SK-N-SH treated with all-trans-retinoic acid at 6 μM for 48 hours (cell line): ENCODE data around the gene VPS41.

Experiments used
- ARNTL ChIP-seq: fragments of 450-650 bp; formaldehyde crosslinking; IDR thresholded peaks from 2 replicates; pipeline ENCODE4 v1.5.0; 2020; ENCODE audit warnings: low read depth, mild to moderate bottlenecking, moderate library complexity, borderline replicate concordance
- CSDC2 ChIP-seq: fragments of 250-450 bp; sonication (Bioruptor Pico); IDR thresholded peaks from 2 replicates; pipeline ENCODE4 v1.5.0; 2020; ENCODE audit warnings: mild to moderate bottlenecking, moderate library complexity
- GLIS3 ChIP-seq: fragments of 250-450 bp; sonication (Bioruptor Pico); IDR thresholded peaks from 2 replicates; pipeline ENCODE4 v1.5.0; 2020; ENCODE audit warnings: mild to moderate bottlenecking, moderate library complexity
- OSR1 ChIP-seq: fragments of 250-450 bp; sonication (Bioruptor Pico); IDR thresholded peaks from 2 replicates; pipeline ENCODE4 v1.8.0; 2022; ENCODE audit warnings: moderate library complexity, mild to moderate bottlenecking, inconsistent platforms
- PPARA ChIP-seq: fragments of 250-450 bp; sonication (Bioruptor Pico); IDR thresholded peaks from 2 replicates; pipeline ENCODE4 v1.5.0; 2020; ENCODE audit warnings: mild to moderate bottlenecking, borderline replicate concordance
- RARB ChIP-seq: fragments of 250-450 bp; sonication (Bioruptor Pico); IDR thresholded peaks from 2 replicates; pipeline ENCODE4 v1.8.0; 2021; ENCODE audit warnings: mild to moderate bottlenecking, moderate library complexity
- TCF4 ChIP-seq: fragments of 250-450 bp; sonication (Bioruptor Pico); IDR thresholded peaks from 2 replicates; pipeline ENCODE4 v1.8.0; 2021; ENCODE audit warnings: mild to moderate bottlenecking, moderate library complexity, borderline replicate concordance
- ZFP3 ChIP-seq: fragments of 250-450 bp; sonication (Bioruptor Pico); IDR thresholded peaks from 2 replicates; pipeline ENCODE4 v1.5.0; 2020; ENCODE audit warnings: mild to moderate bottlenecking, moderate library complexity
- ZFP30 ChIP-seq: fragments of 450-650 bp; formaldehyde crosslinking; IDR thresholded peaks from 2 replicates; pipeline ENCODE4 v1.5.0; 2022; ENCODE audit warnings: mild to moderate bottlenecking, moderate library complexity
- ZNF8 ChIP-seq: fragments of 450-650 bp; formaldehyde crosslinking; IDR thresholded peaks from 2 replicates; pipeline ENCODE4 v1.5.0; 2020; ENCODE audit warnings: mild to moderate bottlenecking, moderate library complexity
- TF ChIP-seq, protein P1 (sequence below): fragments of 250-450 bp; sonication (Bioruptor Pico); IDR thresholded peaks from 2 replicates; pipeline ENCODE4 v1.8.0; 2020; ENCODE audit warnings: mild to moderate bottlenecking, moderate library complexity, borderline replicate concordance
- TF ChIP-seq, protein P2 (sequence below): fragments of 250-450 bp; sonication (Bioruptor Pico); IDR thresholded peaks from 2 replicates; pipeline ENCODE4 v1.8.0; 2021; ENCODE audit warnings: low read depth, mild to moderate bottlenecking, moderate library complexity, borderline replicate concordance
- TF ChIP-seq, protein P3 (sequence below): fragments of 250-450 bp; sonication (Bioruptor Pico); IDR thresholded peaks from 2 replicates; pipeline ENCODE4 v1.5.1; 2020; ENCODE audit warnings: low read depth, mild to moderate bottlenecking, moderate library complexity
- TF ChIP-seq, protein P4 (sequence below): fragments of 250-450 bp; sonication (Bioruptor Pico); IDR thresholded peaks from 2 replicates; pipeline ENCODE4 v1.5.0; 2020; ENCODE audit warnings: mild to moderate bottlenecking, moderate library complexity

DNA sequence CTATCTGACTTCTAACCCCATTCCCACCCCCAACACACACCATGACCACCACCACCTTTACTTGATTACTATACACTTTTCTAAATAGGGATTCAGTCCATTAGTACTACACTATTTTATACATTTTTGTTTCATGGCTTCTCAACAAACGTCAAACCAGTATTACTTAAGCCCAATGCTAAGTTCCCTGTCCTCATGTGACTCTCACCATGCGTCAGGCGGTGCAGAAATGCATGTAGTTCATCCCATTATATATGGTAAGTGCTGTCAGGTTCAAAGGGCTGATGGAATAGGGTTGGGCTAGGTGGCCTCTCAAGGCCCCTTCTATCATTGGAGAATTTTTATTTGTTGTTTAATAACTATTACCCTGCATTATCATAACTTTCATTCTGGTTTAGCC, 19.5 kb upstream of the VPS41 start:
- TF ChIP-seq, protein P1, sequence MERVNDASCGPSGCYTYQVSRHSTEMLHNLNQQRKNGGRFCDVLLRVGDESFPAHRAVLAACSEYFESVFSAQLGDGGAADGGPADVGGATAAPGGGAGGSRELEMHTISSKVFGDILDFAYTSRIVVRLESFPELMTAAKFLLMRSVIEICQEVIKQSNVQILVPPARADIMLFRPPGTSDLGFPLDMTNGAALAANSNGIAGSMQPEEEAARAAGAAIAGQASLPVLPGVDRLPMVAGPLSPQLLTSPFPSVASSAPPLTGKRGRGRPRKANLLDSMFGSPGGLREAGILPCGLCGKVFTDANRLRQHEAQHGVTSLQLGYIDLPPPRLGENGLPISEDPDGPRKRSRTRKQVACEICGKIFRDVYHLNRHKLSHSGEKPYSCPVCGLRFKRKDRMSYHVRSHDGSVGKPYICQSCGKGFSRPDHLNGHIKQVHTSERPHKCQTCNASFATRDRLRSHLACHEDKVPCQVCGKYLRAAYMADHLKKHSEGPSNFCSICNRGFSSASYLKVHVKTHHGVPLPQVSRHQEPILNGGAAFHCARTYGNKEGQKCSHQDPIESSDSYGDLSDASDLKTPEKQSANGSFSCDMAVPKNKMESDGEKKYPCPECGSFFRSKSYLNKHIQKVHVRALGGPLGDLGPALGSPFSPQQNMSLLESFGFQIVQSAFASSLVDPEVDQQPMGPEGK, result no peak
- no peak for TF ChIP-seq GLIS3 (CRISPR knock-in tag)
- TF ChIP-seq ZFP30 (CRISPR knock-in tag), result no peak
- TF ChIP-seq ZFP3 (CRISPR knock-in tag), result no peak
- no peak for TF ChIP-seq ARNTL (CRISPR knock-in tag)
- TF ChIP-seq RARB, result no peak
- TF ChIP-seq, protein P2, sequence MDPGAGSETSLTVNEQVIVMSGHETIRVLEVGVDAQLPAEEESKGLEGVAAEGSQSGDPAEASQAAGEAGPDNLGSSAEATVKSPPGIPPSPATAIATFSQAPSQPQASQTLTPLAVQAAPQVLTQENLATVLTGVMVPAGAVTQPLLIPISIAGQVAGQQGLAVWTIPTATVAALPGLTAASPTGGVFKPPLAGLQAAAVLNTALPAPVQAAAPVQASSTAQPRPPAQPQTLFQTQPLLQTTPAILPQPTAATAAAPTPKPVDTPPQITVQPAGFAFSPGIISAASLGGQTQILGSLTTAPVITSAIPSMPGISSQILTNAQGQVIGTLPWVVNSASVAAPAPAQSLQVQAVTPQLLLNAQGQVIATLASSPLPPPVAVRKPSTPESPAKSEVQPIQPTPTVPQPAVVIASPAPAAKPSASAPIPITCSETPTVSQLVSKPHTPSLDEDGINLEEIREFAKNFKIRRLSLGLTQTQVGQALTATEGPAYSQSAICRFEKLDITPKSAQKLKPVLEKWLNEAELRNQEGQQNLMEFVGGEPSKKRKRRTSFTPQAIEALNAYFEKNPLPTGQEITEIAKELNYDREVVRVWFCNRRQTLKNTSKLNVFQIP (CRISPR knock-in tag), result no peak
- TF ChIP-seq PPARA (CRISPR knock-in tag), result no peak
- TF ChIP-seq TCF4 (CRISPR knock-in tag), result no peak
- TF ChIP-seq CSDC2 (CRISPR knock-in tag), result no peak
- TF ChIP-seq OSR1, result no peak
- TF ChIP-seq, protein P3, sequence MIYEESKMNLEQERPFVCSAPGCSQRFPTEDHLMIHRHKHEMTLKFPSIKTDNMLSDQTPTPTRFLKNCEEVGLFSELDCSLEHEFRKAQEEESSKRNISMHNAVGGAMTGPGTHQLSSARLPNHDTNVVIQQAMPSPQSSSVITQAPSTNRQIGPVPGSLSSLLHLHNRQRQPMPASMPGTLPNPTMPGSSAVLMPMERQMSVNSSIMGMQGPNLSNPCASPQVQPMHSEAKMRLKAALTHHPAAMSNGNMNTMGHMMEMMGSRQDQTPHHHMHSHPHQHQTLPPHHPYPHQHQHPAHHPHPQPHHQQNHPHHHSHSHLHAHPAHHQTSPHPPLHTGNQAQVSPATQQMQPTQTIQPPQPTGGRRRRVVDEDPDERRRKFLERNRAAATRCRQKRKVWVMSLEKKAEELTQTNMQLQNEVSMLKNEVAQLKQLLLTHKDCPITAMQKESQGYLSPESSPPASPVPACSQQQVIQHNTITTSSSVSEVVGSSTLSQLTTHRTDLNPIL (CRISPR knock-in tag), result no peak
- TF ChIP-seq, protein P4, sequence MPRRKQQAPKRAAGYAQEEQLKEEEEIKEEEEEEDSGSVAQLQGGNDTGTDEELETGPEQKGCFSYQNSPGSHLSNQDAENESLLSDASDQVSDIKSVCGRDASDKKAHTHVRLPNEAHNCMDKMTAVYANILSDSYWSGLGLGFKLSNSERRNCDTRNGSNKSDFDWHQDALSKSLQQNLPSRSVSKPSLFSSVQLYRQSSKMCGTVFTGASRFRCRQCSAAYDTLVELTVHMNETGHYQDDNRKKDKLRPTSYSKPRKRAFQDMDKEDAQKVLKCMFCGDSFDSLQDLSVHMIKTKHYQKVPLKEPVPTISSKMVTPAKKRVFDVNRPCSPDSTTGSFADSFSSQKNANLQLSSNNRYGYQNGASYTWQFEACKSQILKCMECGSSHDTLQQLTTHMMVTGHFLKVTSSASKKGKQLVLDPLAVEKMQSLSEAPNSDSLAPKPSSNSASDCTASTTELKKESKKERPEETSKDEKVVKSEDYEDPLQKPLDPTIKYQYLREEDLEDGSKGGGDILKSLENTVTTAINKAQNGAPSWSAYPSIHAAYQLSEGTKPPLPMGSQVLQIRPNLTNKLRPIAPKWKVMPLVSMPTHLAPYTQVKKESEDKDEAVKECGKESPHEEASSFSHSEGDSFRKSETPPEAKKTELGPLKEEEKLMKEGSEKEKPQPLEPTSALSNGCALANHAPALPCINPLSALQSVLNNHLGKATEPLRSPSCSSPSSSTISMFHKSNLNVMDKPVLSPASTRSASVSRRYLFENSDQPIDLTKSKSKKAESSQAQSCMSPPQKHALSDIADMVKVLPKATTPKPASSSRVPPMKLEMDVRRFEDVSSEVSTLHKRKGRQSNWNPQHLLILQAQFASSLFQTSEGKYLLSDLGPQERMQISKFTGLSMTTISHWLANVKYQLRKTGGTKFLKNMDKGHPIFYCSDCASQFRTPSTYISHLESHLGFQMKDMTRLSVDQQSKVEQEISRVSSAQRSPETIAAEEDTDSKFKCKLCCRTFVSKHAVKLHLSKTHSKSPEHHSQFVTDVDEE, result no peak
- TF ChIP-seq ZNF8 (CRISPR knock-in tag), result no peak
